H1 (cell line): Measurements from ENCODE around the gene CSNK2B. TPM values are rescaled to one million over a fixed set of nuclear protein-coding genes. Genes with fewer than 3 reads are reported as not detected.

Experiments used
- CTCF ChIA-PET: fragments of 300-600 bp; sonication (Branson Sonifier 250); formaldehyde crosslinking; loops from one replicate; lab custom pipeline; 2021; ENCODE audit not compliant: partially characterized antibody; lab: Charles Lee
- POLR2A ChIA-PET: fragments of 300-600 bp; sonication (Branson Sonifier 250); formaldehyde crosslinking; loops from one replicate; lab custom pipeline; 2021; ENCODE audit warnings: inconsistent platforms; ENCODE audit not compliant: partially characterized antibody; lab: Charles Lee
- DNase-seq, 2 experiments: peaks; one replicate each; pipeline versions ENCODE4 v3.0.0 to v3.0.0-alpha.2; 2010 to 2022; ENCODE audit warnings: low spot score in 2 of 2, low read depth in 1 of 2, mixed read lengths in 1 of 2
- FAIRE-seq: peaks from 2 replicates; lab custom pipeline; 2011; peaks lifted over from hg19 to GRCh38; lab: Jason Lieb, UNC
- H2AFZ ChIP-seq: 2 replicates; pipeline ENCODE4 v1.8.1; 2012; ENCODE audit warnings: low read length, inconsistent platforms
- H2AK5ac ChIP-seq: 2 replicates; pipeline ENCODE4 v1.6.1; 2013; ENCODE audit warnings: low read depth, low read length
- H2BK120ac ChIP-seq: replicated peaks from 2 replicates; pipeline ENCODE3; 2013; ENCODE audit warnings: low read depth, low read length, inconsistent platforms
- H2BK12ac ChIP-seq: 2 replicates; pipeline ENCODE4 v1.6.1; 2013; ENCODE audit warnings: low read depth, low read length
- H2BK15ac ChIP-seq: 2 replicates; pipeline ENCODE4 v1.6.1; 2013; ENCODE audit warnings: low read length
- H2BK20ac ChIP-seq: 2 replicates; pipeline ENCODE4 v1.6.1; 2013; ENCODE audit warnings: low read length
- H2BK5ac ChIP-seq: 2 replicates; pipeline ENCODE4 v1.6.1; 2013; ENCODE audit warnings: low read depth, low read length
- H3K14ac ChIP-seq: 2 replicates; pipeline ENCODE4 v1.6.1; 2013; ENCODE audit warnings: inconsistent platforms; ENCODE audit not compliant: insufficient read length
- H3K18ac ChIP-seq: 2 replicates; pipeline ENCODE4 v1.6.1; 2013; ENCODE audit warnings: low read length; ENCODE audit errors: extremely low read depth
- H3K23ac ChIP-seq: 2 replicates; pipeline ENCODE4 v1.6.1; 2013; ENCODE audit warnings: inconsistent platforms; ENCODE audit not compliant: insufficient read length
- H3K23me2 ChIP-seq: 2 replicates; pipeline ENCODE4 v1.6.1; 2013; ENCODE audit warnings: low read depth, low read length
- H3K27ac ChIP-seq: 2 replicates; pipeline ENCODE4 v1.6.1; 2011; ENCODE audit warnings: low read depth, low read length, inconsistent platforms
- H3K27me3 ChIP-seq, 4 experiments: replicated peaks in 1 of 4; 1 replicate in 1 of 4; 2 replicates in 3 of 4; pipeline versions ENCODE4 v1.6.1 to v1.8.1; 2011 to 2013; ENCODE audit warnings: low read length in 3 of 4, mild to moderate bottlenecking in 3 of 4, inconsistent platforms in 2 of 4, mixed read lengths in 2 of 4, moderate library complexity in 1 of 4; ENCODE audit not compliant: control insufficient read depth in 3 of 4, insufficient read depth in 3 of 4; ENCODE audit errors: extremely low read depth in 1 of 4
- H3K36me3 ChIP-seq, 4 experiments: 2 replicates each; pipeline versions ENCODE4 v1.6.1 to v1.8.1; 2011 to 2013; ENCODE audit warnings: mild to moderate bottlenecking in 4 of 4, low read length in 3 of 4, moderate library complexity in 2 of 4, control low read depth in 1 of 4, inconsistent platforms in 1 of 4; ENCODE audit not compliant: insufficient read depth in 4 of 4, control insufficient read depth in 2 of 4
- H3K4ac ChIP-seq: replicated peaks from 2 replicates; pipeline ENCODE3; 2013; ENCODE audit warnings: low read length, low read depth, mixed read lengths, inconsistent platforms; ENCODE audit not compliant: insufficient read length
- H3K4me1 ChIP-seq, 4 experiments: replicated peaks in 1 of 4; 1 replicate in 1 of 4; 2 replicates in 3 of 4; pipeline versions ENCODE4 v1.6.1 to v1.8.1; 2011 to 2013; ENCODE audit warnings: low read length in 3 of 4, inconsistent platforms in 2 of 4, mixed read lengths in 1 of 4; ENCODE audit not compliant: insufficient read depth in 4 of 4, control insufficient read depth in 3 of 4
- H3K4me2 ChIP-seq, 2 experiments: 2 replicates each; pipeline versions ENCODE4 v1.6.1 to v1.8.1; 2011 to 2013; ENCODE audit warnings: low read depth in 2 of 2, low read length in 2 of 2, control low read depth in 1 of 2, inconsistent platforms in 1 of 2, mild to moderate bottlenecking in 1 of 2; ENCODE audit not compliant: insufficient read depth in 1 of 2
- H3K4me3 ChIP-seq, 4 experiments: fragments of 200-600, 300-600 bp in 1 of 4; sonication (generic), shearing (Covaris generic), sonication (Bioruptor Twin) in 1 of 4; 2 replicates each; pipeline versions ENCODE4 v1.5.1 to v1.8.1; 2011 to 2016; ENCODE audit warnings: low read length in 4 of 4, low read depth in 3 of 4, control low read depth in 2 of 4, inconsistent platforms in 2 of 4, mild to moderate bottlenecking in 2 of 4, mixed read lengths in 1 of 4, moderate library complexity in 1 of 4; ENCODE audit not compliant: insufficient read depth in 2 of 4; ENCODE audit errors: extremely low read depth in 1 of 4
- H3K56ac ChIP-seq: replicated peaks from 2 replicates; pipeline ENCODE3; 2013; ENCODE audit warnings: low read depth, mild to moderate bottlenecking, mixed read lengths, low read length, inconsistent platforms; ENCODE audit not compliant: insufficient read length
- H3K79me1 ChIP-seq: 2 replicates; pipeline ENCODE4 v1.6.1; 2013; ENCODE audit warnings: low read depth, low read length, control low read depth
- H3K79me2 ChIP-seq, 2 experiments: 2 replicates each; pipeline versions ENCODE4 v1.6.1 to v1.8.1; 2012 to 2013; ENCODE audit warnings: low read length in 2 of 2, mild to moderate bottlenecking in 2 of 2, inconsistent platforms in 1 of 2; ENCODE audit not compliant: insufficient read depth in 2 of 2, control insufficient read depth in 1 of 2
- H3K9ac ChIP-seq, 4 experiments: replicated peaks in 1 of 4; 1 replicate in 1 of 4; 2 replicates in 3 of 4; pipeline versions ENCODE4 v1.6.1 to v1.8.1; 2011 to 2013; ENCODE audit warnings: low read depth in 3 of 4, low read length in 3 of 4, control low read depth in 2 of 4, mild to moderate bottlenecking in 2 of 4, moderate library complexity in 2 of 4, inconsistent platforms in 1 of 4; ENCODE audit errors: extremely low read depth in 1 of 4
- H3K9me3 ChIP-seq, 2 experiments: 2 replicates each; pipeline versions ENCODE4 v1.6.1 to v1.8.1; 2012 to 2013; ENCODE audit warnings: mild to moderate bottlenecking in 2 of 2, moderate library complexity in 2 of 2, control low read depth in 1 of 2, inconsistent platforms in 1 of 2, low read depth in 1 of 2, low read length in 1 of 2, mixed read lengths in 1 of 2; ENCODE audit not compliant: insufficient read depth in 2 of 2
- H4K20me1 ChIP-seq, 2 experiments: replicated peaks in 1 of 2; 2 replicates each; pipeline versions ENCODE3 to v1.8.1; 2011 to 2013; ENCODE audit warnings: inconsistent platforms in 2 of 2, low read length in 2 of 2, mild to moderate bottlenecking in 1 of 2; ENCODE audit not compliant: insufficient read depth in 2 of 2, control insufficient read depth in 1 of 2
- H4K5ac ChIP-seq: 2 replicates; pipeline ENCODE4 v1.6.1; 2013; ENCODE audit warnings: low read length, low read depth, mixed read lengths, inconsistent platforms; ENCODE audit not compliant: insufficient read length
- H4K8ac ChIP-seq: 2 replicates; pipeline ENCODE4 v1.8.0; 2013; ENCODE audit warnings: mild to moderate bottlenecking, moderate library complexity, low read length, inconsistent platforms; ENCODE audit not compliant: insufficient read depth; ENCODE audit errors: extremely low read depth
- H4K91ac ChIP-seq: replicated peaks from 2 replicates; pipeline ENCODE3; 2013; ENCODE audit warnings: low read length, mixed read lengths, inconsistent platforms; ENCODE audit not compliant: insufficient read length
- CHD1 ChIP-seq: IDR thresholded peaks from 2 replicates; pipeline ENCODE4 v1.6.1; 2012; ENCODE audit warnings: low read depth, low read length, improper control_type of control experiment
- GABPA ChIP-seq: IDR thresholded peaks from 2 replicates; pipeline ENCODE4 v1.6.1; 2011; ENCODE audit warnings: mild to moderate bottlenecking, low read length, moderate library complexity, borderline replicate concordance; ENCODE audit not compliant: insufficient read depth
- HDAC2 ChIP-seq, 2 experiments: fragments of 300-600 bp in 1 of 2; sonication (generic) in 1 of 2; IDR thresholded peaks; 2 replicates each; pipeline ENCODE4 v1.6.1; 2011 to 2012; ENCODE audit warnings: low read depth in 2 of 2, low read length in 2 of 2, mild to moderate bottlenecking in 2 of 2, moderate library complexity in 2 of 2, borderline replicate concordance in 1 of 2, inconsistent platforms in 1 of 2
- SIN3A ChIP-seq, 2 experiments: IDR thresholded peaks in 1 of 2; conservative IDR thresholded peaks in 1 of 2; 2 replicates each; pipeline ENCODE4 v1.6.1; 2011 to 2012; ENCODE audit warnings: low read length in 2 of 2, improper control_type of control experiment in 1 of 2, low read depth in 1 of 2, mild to moderate bottlenecking in 1 of 2
- SIX5 ChIP-seq: IDR thresholded peaks from 2 replicates; pipeline ENCODE4 v1.6.1; 2011; ENCODE audit warnings: mild to moderate bottlenecking, low read depth, low read length
- SP4 ChIP-seq: IDR thresholded peaks from 2 replicates; pipeline ENCODE4 v1.6.1; 2012; ENCODE audit warnings: low read length, inconsistent platforms
- TEAD4 ChIP-seq: IDR thresholded peaks from 2 replicates; pipeline ENCODE4 v1.6.1; 2012; ENCODE audit warnings: low read depth, low read length, inconsistent platforms, mixed read lengths
- WGBS, 2 experiments: shearing (Covaris generic) in 1 of 2; methylation state at CpG; one replicate each; pipeline versions ENCODE4 v1.1.6 to v1.1.7; 2013 to 2015; ENCODE audit warnings: low lambda C conversion rate in 2 of 2, mixed read lengths in 2 of 2, inconsistent platforms in 1 of 2, low coverage in 1 of 2, missing lambda C conversion rate in 1 of 2; ENCODE audit not compliant: insufficient replicate concordance in 2 of 2, insufficient coverage in 1 of 2, insufficient read length in 1 of 2; ENCODE audit errors: extremely low coverage in 1 of 2, missing lambda C conversion rate in 1 of 2; 5-methylcytosine and 5-hydroxymethylcytosine counted together
- polyA plus RNA-seq, 7 experiments: library from polyadenylated mRNA; depleted of rRNA in 3 of 7; stranded (reverse) in 5 of 7; unstranded in 2 of 7; fragments of >200 nt in 5 of 7; fragments of 200-250 nt in 2 of 7; gene quantifications; 1 replicate in 5 of 7; 2 replicates in 1 of 7; 4 replicates in 1 of 7; pipeline versions ENCODE4 v1.2.1 to v1.2.3, GENCODE V29; 2011 to 2013; ENCODE audit warnings: missing spikeins in 2 of 7, mixed read lengths in 2 of 7
- total RNA-seq: library from RNA; stranded (reverse); fragmentation: NEBNext Ultra II Directional; extraction: Animal tissue kit (Norgen Biotek cat#: 25700); gene quantifications from 2 replicates; pipeline ENCODE4 v1.2.1, GENCODE V29; 2021

Gene CSNK2B
- total and polyA plus RNA-seq, 2 of the 8 experiments (the other 6 are each of a cell fraction or from before 2014, with no cell fraction given), result 169 to 208 TPM

- peaks cover 25 to 50% (median 46%) of the 10 kb centered on the region in 4 experiments for H3K36me3 ChIP-seq
- H2BK5ac ChIP-seq, result no peak within 1 kb of the TSS
- no peak within 1 kb of the TSS for H2AK5ac ChIP-seq
- H3K27me3 ChIP-seq, result no peaks in the 10 kb centered on the region
- H2BK20ac ChIP-seq, result no peak within 1 kb of the TSS
- no peak within 1 kb of the TSS for H2BK15ac ChIP-seq
- H3K9me3 ChIP-seq, result peaks cover 0 to 5% of the 10 kb centered on the region in 2 experiments; a peak in 1 of 4 replicates
- peaks cover 9% of the 10 kb centered on the region for H3K79me1 ChIP-seq
- DNase-seq, result no peak
- H3K79me2 ChIP-seq, result peaks cover 0 to 23% of the 10 kb centered on the region in 2 experiments; a peak in 2 of 4 replicates
- H3K4ac ChIP-seq, result no peak within 1 kb of the TSS
- H4K91ac ChIP-seq, result no peak within 1 kb of the TSS
- no peak within 1 kb of the TSS for H2BK120ac ChIP-seq
- no peak within 1 kb of the TSS for H3K27ac ChIP-seq
- FAIRE-seq, result no peak
- H2AFZ ChIP-seq, result no peak within 1 kb of the TSS
- H4K8ac ChIP-seq, result no peak within 1 kb of the TSS; the same call in 1 of the 2 replicates
- H2BK12ac ChIP-seq, result no peak within 1 kb of the TSS
- peaks cover 4% of the 10 kb centered on the region; the same call in 1 of the 2 replicates for H3K23me2 ChIP-seq
- no peak within 1 kb of the TSS for H3K18ac ChIP-seq
- WGBS, 2 experiments, result 89% methylated on average over 8 of the region's 8 CpGs; no CpG with 5 or more reads in 1 of the 2 experiments
- H3K4me3 ChIP-seq, result no peak within 1 kb of the TSS
- no peak within 1 kb of the TSS for H3K56ac ChIP-seq
- H3K4me1 ChIP-seq, result peaks cover 0 to 4% (median 1%) of the 10 kb centered on the region in 4 experiments; a peak in 3 of 7 replicates
- CTCF ChIA-PET, result interaction anchor here (1.1 to 5.0 kb wide), 5 partner anchors 9 to 48 kb away, joined by 3 to 26 read pairs (median 3); partner anchors contain the start of gene C6orf47
- H4K20me1 ChIP-seq, result peaks cover 7 to 11% of the 10 kb centered on the region in 2 experiments
- TF ChIP-seq GABPA (no peak), TEAD4 (no peak), HDAC2 (IDR thresholded peaks at IDR 0.05; ENCODE audit: borderline replicate concordance in 1 of 2, low read depth in 2 of 2, low read length in 2 of 2) (no peak), SIX5 (no peak), SP4 (no peak), SIN3A (conservative IDR thresholded peaks at IDR 0.05 in 1 of 2, IDR thresholded peaks at IDR 0.05 in 1 of 2; ENCODE audit: low read depth in 1 of 2, low read length in 2 of 2) (no peak), CHD1 (no peak)
- no peak within 1 kb of the TSS for H3K9ac ChIP-seq
- H3K23ac ChIP-seq, result no peak within 1 kb of the TSS
- no peak within 1 kb of the TSS for H4K5ac ChIP-seq
- POLR2A ChIA-PET, result interaction anchor here (0.6 to 25.5 kb wide), 8 partner anchors 9 to 1468 kb away, joined by 3 to 883 read pairs (median 4); partner anchors contain the start of genes AIF1, APOM, BAG6 and C6orf47
- H3K4me2 ChIP-seq, result no peak within 1 kb of the TSS
- no peak within 1 kb of the TSS for H3K14ac ChIP-seq
Measured at GRCh38 chr6:31669676-31670075, 3.8 kb downstream of the CSNK2B start, which contains the start of gene LY6G5B. TSS of gene LY6G5B (plus strand) at chr6:31669976. CDS start at chr6:31670951, 975 bp downstream.
